C1 segment of cervical spinal cord (tissue), 14 donors: ENCODE data around the gene KCNJ6.

Experiments used
- DNase-seq, 14 donors: peaks; one replicate each; lab custom pipeline; 2025; lab: John Stamatoyannopoulos, UW

The KCNJ6 gene

DNA sequence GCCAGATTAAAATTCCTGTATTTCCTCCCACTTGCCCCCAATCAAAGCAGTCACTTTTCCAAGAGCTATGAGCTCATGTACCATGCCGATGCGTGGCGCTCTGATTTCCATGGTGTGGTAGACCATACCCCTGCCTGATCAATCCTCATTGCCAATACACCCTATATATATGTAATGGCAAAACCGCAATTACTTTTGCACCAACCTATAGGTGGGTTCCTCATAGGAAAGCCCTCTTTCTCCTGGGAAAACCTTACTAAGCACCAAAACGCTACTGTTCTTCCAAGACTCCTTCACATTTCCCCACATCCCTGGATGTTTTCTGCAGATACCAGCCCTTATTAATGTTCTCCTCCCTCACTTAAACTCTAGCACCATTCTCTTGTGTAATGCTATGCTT is 11.0 kb downstream of the KCNJ6 start:
- DNase-seq = no peak

DNA sequence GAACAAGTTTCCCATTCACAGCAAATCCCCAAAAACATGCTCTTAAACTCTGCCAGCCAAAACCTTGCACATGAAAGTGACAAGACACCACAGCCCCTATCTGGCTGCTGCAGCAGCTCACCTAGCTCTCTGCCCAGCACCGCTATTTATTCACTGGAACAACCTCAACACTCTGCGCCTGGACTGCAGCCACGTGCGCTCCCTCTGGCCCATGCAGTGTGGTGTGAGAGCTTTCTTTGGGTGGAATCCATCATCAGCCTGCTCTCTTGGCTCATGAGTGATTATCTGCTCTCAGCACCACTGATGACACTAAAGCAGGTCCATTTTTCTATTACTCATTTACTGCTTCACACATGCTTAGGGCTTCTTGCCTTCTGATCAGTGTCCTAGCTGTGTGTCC is 11.4 kb downstream of the KCNJ6 start:
- DNase-seq = peak in 2 of 14 donors; percentile 28 to 94

DNA sequence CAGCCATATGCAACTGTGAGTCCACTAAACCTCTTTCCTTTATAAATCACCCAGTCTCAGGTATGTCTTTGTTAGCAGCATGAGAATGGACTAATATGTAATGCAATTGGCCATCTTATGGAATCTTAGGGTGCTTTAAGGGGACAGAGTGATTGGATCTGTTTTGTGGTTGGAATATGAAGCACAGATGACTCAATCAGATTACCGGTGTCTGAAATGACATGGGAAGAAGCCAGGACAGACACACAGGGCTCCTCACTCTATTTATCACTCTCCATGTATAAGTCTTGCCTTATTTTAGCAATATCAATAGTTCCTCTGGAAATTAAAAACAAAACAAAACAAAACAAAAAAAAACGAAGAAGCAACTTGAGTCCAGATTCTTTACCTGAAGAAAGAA is 12.9 kb downstream of the KCNJ6 start:
- no peak for DNase-seq

DNA sequence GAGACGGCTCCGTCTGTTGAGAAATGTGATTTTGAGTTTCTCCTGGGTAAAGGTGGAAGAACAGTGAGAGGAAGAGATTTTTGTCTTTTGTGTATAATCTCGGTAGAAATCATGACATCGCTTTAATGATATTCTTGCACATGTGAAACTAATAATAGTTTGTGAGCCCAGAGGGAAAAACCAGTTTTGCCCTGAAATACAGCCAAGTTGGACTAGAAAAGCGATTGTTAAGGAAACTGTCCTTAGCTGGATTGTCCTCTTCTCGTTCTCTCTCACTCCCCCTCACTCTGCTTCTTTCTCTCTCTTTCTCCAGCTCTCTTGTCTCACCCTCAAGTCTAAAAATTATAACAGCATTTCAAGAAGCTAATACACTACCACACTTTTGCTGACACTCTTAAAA is 17.1 kb downstream of the KCNJ6 start:
- DNase-seq = no peak

DNA sequence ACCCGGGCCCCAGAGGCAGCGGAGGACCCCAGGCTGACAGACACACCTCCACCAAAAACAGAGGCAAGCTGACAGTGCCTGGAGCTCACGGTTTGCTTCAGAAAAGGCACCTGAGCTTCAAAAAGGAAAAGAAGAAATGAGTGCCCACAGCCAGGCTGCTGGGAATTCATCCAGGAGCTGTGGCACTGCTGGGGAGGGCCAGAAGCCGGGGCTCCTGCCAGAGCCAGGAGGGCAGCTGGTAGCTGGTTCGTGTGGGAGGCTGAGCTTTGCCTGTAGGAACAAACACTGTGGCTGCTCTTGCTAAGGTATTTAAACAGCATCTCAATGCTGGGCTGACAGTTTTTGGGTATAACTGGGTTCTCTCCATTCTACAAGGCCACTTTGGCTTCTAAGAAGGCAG is 19.5 kb downstream of the KCNJ6 start:
- DNase-seq = peak in 1 of 14 donors; percentile 87

DNA sequence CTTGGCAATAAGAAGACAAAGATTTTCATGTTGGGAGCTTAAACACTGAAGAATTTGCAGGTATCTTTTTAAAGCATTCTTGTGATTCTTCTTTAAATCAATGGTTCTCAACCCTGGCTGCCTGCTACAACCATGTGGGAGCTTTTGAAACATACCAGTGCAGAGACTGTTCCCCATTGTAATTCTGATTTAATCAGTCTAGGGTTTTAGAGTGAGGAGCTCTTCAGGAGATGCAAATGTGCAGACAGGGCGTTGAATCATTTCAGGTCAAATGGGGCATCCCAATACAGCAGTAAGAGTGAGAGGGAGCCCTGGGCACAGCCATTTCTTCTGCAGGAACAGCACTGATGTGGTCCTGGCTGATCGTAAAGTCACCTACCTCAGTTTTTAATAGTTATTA is 24.3 kb downstream of the KCNJ6 start:
- no peak for DNase-seq

DNA sequence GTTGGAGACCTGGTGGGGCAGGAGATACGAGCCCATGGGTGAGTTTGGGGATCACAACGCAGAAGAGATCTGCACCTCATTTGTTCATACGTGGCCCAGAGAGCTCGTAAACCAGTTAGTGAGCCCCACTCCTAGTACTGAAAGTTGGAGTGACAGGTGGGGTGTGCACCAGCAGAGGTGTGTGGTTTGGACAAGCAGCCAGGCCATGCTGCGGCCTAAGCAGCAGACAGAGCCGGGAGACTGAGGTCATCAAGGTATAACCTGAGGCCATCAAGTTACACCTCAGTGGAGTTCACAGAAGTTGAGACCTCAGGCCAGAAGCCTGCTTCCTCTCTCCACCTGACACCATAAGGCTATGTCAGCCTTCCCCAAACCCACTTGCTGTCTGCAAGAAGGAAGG is 27.6 kb downstream of the KCNJ6 start:
- no peak for DNase-seq

DNA sequence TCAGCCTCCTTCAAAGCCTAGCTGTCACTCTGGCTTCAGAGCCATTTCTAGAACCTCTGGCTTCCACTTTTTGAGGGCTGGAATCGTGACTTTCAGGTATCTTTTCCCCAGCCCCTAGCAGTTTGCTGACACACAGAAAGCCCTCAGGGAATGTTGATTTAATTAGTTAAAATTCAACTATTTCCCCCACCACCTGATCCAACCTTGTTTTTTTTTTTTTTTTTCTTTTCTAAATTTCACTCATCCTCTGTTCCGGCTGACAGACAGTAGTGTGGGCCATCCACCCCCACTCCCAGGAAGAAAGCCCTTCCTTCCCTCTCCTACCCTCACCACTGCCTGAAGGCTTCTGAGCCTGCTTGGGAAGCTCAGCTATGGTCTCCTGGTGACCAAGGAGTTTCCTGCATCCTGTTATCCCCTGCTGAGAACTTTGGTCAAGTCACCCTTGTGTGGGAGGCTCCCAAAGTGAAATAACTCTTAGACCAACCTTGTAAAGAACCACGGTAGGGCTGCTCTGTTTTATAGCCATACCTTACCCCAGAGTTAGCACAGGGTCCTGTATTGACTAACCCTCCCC is 29.4 kb downstream of the KCNJ6 start:
- DNase-seq = no peak

DNA sequence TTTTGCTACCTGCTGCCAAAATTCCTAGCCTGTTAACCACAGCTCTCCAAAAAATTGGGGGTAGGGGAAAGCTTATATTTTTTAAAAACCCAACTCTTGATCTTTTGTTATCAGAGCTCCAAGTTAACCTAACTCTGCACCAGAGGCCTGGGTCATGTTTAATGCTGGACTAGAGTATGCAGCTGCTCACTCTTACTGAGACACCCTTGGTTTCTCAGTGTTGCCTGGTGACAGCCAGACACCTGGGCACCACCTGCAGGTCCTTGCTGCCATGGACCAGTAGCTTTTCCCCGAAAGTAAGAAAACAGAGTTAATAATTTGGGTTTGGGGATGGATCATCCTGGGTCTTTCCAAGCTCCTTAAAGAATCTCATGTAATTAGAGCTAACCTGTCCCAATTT is 30.1 kb downstream of the KCNJ6 start:
- no peak for DNase-seq

DNA sequence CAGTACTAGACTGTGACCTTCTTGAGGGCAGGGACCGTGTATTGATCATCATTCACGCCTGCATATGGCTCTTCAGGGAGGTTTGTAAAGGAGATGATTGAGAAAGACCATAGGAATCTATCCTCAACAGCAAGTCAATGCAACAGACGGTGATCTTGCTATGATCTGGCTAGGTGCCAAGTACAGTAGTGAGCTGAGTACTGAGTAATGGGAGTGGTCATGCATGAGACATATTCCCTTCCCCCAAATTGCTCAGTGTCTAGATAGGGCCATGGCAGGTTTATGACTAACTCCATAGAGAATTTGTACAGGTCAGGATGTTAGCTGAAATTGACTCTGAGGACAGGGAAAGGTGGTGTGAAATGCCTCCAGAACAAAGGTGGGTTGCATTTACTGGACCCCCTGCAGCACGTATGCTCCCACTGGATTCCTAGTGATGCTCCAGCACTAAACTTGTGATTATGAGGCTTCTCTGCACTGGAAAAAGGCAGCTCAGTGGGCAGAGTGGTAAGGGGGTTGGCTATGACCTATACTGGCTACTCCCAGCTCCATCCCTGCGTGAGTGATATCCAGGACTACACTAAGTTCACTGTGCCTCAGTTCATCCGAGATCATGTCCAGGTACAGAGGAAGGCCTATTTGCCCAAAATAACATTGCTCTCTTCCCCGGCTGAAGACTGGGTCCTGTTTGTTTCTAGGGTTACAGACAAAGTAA is 37.2 kb downstream of the KCNJ6 start:
- DNase-seq = peak in 1 of 14 donors; percentile 6

DNA sequence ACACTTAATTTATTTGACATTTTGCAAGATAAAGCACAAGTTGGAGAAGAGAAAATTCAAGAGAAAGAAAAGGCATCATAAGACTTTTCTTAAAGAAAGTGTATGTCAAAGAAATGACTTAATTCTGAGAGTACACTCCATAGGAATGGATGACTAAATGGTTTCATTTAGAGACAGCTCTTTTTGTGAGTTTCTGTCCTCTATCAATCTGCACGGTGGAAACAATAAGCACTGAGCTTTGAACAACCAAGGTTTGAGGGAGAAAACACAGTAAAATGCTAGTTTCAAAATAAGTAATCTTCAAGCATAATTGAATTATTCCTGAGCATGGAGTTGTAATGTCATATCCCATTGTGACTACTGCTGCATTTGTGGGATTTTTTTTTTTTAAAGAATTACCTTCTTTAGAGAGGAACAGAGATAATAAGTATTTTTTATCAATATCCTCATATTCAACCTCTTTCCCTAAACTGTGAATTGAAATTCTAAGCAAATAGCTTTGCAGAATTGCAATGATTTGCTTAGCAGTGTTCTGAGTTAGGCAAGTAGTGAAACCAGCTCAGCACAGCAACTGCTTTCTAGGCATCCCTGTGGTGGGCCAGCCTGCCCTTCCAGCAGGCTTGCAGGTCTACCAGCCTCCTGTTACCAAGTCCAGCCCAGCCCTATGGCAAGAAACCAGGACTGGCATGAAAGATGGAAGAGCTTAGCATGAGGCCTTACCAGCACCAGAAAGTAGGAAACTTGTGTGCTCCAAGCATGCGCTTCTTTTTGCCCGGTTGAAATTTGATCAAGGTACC is 38.2 kb downstream of the KCNJ6 start:
- DNase-seq = peak in 1 of 14 donors; percentile 9

DNA sequence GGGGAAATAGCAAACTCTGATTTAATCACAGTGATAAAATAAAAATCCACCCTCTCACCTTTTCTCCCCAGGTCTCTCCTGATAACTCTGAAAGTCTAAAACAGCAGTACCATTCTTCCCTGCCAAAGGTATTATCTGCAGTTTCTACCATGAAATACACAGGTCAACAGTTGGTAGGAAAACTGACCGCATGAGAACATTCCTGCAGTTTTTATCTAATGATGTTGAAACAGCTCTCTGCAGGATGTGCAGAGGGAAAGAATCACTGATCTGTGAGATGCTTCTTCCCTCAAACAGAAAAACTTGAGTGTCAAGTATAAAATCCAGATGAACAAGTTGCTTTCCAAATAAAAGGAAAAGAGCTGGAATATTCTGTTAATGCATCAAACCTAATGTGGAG is 39.1 kb downstream of the KCNJ6 start:
- no peak for DNase-seq

DNA sequence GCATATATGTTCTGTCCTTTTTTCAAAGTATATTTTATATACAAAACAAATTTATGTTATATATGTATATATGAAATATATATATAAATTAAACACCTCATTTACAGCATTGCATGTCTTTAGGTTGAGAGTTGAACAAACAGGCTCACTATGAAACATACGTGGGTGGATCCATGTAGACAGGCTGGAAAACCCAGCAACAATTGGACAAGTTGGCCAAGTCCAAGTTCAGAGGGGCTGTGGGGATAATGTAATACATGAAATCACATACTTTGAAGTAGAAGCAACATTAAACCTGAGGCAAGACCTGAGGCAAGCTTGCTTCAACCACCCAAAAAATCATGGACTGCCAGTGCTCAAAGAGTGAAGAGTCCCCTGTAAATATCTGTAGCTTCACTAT is 39.7 kb downstream of the KCNJ6 start:
- no peak for DNase-seq

DNA sequence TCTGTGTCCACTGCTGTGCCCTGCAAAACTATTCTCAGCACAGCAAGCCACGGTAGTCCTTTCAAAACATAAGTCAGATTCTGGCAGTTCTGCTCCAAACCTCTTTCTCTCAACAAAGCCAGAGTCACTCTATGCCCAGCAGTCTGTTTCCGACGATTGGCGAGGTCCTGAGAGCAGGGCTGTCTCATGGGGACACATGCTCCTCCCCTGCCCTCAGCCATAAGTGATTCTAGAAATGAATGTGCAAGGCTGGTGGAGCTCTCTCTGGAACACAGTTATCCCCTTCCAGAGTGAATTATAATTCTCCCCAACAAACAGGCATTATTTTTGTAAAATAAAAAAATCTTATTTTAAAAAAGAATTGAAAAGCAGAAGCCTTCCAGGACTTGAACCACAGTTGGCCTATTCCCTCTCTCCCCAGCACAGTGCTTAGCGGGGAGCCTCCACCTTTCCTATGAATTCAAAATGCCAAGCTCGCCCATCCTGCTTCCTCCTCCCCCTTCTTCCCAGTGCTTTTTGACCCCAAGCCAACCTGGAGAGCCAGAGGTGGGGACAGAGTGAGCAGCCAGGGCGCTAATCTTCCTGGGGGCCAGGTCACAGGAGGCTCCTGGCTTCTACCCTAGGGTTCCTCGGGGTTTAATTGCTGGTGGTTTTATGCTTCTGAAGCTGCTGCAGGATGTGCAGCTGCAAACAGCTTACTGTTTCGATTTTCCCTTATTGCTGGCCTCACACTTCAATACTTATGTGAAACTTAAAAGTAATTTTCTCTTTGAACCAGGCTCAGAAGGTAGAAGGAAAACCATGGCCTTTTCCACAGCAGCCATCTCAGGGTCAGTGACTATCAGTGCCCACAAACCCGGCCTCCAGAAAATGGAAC is 41.1 kb downstream of the KCNJ6 start:
- DNase-seq = no peak

DNA sequence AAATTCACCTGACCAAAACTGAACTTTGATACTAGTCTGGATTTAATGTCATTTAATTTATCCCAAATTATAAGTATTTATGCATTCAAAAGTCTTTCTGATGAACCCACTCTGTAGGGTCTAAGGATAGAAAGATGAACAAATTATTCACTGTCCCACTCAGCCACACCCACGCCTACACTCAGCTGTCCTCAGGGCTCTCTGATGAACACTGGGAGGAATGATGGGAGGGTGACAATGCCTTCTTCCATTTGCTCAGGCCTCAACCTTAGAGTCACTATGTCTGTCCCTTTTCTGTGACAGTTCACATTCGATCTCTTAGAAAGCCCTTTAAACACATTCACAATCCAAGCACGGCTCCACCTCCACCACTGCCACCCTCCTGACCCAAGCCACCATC is 41.8 kb downstream of the KCNJ6 start:
- no peak for DNase-seq

DNA sequence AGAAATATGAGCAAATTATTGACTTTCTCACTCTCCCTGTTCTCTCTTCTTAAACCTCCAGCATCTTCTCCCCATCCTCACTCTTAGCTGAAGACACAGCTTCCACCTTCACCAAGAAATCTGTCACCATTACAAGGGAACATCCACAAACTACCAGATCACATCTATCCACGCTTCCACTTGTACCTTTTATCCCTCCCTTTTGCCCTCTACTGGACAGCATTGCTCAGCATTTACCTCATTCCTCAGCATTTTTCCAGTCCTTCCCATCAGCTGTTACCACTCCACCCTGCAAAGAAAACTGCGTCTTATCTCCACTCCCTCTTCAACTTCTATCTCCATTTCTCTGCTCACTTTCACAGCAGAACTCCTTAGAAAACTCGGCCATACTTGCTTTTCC is 42.6 kb downstream of the KCNJ6 start:
- DNase-seq = no peak

DNA sequence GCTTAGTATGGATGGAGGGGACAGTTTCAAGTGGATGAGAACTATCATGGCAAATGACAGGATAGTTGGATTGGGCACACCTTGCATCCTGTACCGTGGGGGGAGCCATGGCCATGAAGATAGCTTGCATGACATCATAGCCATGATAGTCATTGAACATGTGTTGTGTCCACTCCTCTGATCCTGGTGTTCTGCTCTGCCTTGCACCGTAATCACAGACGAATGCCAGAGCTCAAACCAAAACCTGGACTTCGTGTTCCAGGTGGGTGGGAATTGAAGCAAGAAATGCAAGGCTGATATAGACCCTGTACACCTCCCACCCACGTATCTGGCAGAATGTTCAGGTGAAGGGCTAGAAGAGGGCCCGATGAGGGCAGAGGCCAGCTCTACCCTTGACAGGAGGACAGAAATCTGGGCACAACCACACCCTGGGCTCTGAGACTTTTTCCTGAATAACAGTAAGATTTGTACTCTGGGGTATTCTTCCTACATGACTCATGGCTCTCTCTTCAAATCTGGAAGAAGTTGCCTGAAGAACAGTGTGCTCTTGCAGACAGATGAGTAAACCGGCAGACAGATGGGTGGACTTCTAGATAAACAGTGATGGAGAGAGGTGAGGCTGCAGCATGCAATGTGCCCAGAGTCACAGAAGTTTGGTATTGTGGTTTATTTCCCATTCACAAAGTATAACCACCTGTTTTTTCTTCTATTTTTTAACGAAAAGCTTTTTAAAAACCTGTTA is 45.0 kb downstream of the KCNJ6 start:
- no peak for DNase-seq

DNA sequence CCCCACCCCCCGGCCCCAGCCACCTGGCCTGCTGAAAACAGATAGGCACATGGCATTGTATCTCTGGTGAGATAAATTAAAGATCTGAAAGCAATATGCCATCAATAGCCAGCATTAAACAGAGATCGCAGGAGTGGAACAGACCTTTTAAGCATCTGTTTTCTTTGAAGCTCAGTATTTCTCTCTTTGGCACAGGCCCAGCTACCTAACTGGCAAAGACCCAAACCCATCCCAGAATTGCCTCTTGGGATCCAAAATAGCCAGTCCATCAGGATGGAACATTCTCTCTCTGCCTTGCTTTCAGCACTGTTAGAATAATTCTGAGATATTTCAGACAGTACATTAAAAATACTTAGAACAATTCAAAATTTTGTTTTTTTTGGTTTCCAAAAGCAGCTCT is 46.0 kb downstream of the KCNJ6 start:
- DNase-seq = peak in 1 of 14 donors; percentile 33

DNA sequence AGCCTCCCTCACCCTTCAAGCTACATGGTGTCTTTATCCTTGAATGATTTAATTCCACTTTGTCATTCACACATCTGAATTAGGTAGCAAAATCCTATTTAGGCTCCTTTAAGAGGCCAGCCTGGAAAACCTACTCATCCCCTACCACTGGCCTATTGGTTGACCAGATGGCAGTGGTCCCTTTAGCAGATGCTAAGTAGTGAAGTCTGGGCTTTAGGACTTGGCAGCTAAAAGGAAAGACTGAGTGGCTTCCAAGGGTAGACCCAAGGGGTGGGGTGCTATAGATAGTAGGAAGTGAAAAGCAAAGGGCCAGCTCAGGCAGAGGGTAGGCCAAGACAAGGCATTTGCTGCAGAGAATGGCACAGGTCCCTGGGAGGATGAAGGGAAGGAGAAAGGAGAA is 46.6 kb downstream of the KCNJ6 start:
- DNase-seq = peak in 1 of 14 donors; percentile 61

DNA sequence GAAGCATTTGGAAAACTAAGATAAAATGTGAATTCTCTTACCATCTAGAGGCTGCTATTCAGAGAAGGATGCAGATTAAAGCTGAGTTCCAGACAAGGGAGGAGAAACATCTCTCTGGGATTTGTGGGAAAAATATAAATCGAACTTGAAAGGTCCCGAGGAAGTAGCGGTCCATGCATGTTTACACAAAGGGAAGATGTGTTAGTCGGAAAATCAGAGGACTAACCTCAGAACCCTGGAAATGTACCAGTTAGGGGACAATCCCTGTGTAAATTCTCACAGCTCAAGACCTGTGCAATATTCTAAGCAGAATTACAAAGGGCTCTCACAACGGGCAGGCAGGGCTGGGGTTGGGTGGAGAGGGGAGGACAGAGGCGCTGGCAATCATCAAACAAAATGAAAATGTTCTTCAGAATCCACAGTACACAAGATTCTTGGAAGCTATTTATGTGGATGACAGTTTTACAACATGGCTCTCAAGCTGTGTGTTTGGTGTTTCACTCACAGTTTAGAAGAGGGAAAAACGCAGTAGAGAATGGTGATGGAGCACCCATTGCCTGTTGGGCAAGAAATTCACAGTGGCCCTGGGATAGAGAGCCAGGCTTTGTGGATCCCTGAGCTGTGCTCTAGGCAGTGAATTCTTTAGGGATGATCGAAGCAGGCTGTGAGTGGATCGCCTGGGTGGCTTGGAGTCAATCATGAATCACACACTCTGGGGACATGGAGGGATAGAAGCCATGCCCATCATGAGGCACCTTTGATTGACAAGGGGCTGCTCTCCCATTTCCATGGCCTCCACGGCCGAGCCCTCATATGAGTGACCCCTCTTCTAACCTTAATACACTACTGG is 47.6 kb downstream of the KCNJ6 start:
- DNase-seq = no peak
